AG04450 (cell line): ENCODE data around the gene GFI1. TPM values are rescaled to one million over a fixed set of nuclear protein-coding genes. Genes with fewer than 3 reads are reported as not detected.
"Not testable (repeated sequence)": the region's sequence is repeated elsewhere in the genome, so short reads cannot be mapped to it uniquely, and the experiment has no call there.

Experiments
- CTCF ChIA-PET: fragments of 300-600, 350-600 bp; formaldehyde crosslinking; extraction: SDS; loops from one replicate; lab custom pipeline; 2022; ENCODE audit warnings: antibody characterized with exemption, inconsistent platforms; lab: Charles Lee
- POLR2A ChIA-PET: fragments of 350-600 bp; formaldehyde crosslinking; extraction: SDS; loops from one replicate; lab custom pipeline; 2021; ENCODE audit warnings: antibody characterized with exemption, inconsistent platforms; lab: Yijun Ruan, JAX
- DNase-seq: peaks from one replicate; pipeline ENCODE4 v3.0.0-alpha.2; 2011; ENCODE audit warnings: low read depth, low spot score
- H3K27ac ChIP-seq: one replicate; pipeline ENCODE4 v1.5.1; 2012; ENCODE audit warnings: low read depth, low read length, control low read depth
- H3K27me3 ChIP-seq: one replicate; pipeline ENCODE4 v1.6.0; 2012; ENCODE audit warnings: low read length; ENCODE audit not compliant: control insufficient read depth, insufficient read depth
- H3K4me3 ChIP-seq: 2 replicates; pipeline ENCODE4 v1.5.1; 2011; ENCODE audit warnings: mild to moderate bottlenecking, low read depth, low read length, control low read depth
- H3K9me3 ChIP-seq: 2 replicates; pipeline ENCODE4 v1.5.1; 2012; ENCODE audit warnings: low read length; ENCODE audit not compliant: control insufficient read depth, insufficient read depth
- polyA plus RNA-seq: library from polyadenylated mRNA; depleted of rRNA; stranded (reverse); fragments of >200 nt; gene quantifications from 2 replicates; pipeline ENCODE4 v1.2.3, GENCODE V29; 2011
- TF ChIP-seq, protein P1 (sequence below): IDR thresholded peaks from 2 replicates; pipeline ENCODE4 v1.5.1; 2011; ENCODE audit warnings: low read depth, low read length, control low read depth, inconsistent platforms

GFI1 gene
- polyA plus RNA-seq, 1 experiment, result 0.04 TPM

DNA sequence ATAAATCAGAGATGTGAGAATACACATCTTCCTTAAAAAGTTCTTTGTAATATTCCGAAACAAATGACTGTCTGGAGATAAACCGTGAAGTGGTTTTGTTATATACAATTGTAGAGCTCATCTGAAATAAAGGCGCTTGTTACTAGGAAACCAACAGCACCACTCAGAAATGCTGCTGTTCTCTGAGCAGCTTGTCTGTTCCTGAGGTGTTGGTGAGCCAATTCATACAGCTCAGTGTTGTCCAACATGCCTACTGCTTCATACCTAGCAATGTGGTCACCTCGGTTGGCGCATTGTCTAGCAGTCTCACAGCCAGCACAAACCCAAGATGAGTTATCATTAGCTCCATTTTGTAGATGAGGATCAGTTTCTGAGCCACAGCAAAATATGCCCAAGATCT lies 44.4 kb downstream of the GFI1 start:
- CTCF ChIA-PET, result interaction anchor here (0.7 kb wide), 1 partner anchor 1615 kb away, joined by 3 read pairs; no protein-coding TSS in a partner anchor

DNA sequence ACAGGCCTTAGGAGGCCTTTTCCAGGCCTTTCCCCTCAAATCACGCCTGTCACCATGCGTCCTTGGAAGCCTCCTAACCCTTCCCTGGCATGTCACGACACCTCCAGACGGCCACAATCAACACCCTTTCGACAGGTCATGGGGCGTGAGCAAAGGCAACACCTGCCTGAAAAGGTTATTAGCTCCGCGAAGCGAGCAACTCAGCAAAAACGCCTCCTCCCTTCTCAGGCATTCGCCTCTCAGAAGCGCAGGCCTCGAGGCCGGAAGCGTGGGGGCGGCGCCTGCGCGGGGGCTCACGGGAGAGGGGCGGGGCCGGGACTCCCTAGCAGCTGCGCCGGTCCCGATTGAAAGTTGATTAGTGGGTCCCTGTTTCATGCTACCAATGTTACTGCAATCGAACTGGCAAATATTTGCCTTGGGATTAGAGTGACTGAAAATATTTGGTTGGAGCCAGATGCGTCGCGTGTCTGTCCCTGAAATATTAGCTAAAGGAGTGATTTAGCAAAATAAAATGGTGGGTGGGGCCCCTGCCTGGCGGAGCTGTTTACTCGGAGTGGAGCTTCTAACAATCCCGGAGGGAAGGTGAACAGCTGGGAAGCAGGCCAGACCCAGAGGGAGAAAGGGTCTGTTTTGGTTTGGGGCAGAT lies 44.9 kb downstream of the GFI1 start:
- Histone ChIP-seq H3K27me3 (no peaks in the 10 kb centered on the region), H3K4me3 (no peak overlapping the region), H3K9me3 (peaks cover 4% of the 10 kb centered on the region; the same call in 1 of the 2 replicates), H3K27ac (no peak overlapping the region)
- TF ChIP-seq, protein P1, sequence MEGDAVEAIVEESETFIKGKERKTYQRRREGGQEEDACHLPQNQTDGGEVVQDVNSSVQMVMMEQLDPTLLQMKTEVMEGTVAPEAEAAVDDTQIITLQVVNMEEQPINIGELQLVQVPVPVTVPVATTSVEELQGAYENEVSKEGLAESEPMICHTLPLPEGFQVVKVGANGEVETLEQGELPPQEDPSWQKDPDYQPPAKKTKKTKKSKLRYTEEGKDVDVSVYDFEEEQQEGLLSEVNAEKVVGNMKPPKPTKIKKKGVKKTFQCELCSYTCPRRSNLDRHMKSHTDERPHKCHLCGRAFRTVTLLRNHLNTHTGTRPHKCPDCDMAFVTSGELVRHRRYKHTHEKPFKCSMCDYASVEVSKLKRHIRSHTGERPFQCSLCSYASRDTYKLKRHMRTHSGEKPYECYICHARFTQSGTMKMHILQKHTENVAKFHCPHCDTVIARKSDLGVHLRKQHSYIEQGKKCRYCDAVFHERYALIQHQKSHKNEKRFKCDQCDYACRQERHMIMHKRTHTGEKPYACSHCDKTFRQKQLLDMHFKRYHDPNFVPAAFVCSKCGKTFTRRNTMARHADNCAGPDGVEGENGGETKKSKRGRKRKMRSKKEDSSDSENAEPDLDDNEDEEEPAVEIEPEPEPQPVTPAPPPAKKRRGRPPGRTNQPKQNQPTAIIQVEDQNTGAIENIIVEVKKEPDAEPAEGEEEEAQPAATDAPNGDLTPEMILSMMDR, result no peak
- ChIA-PET CTCF (interaction anchor here (0.7 kb wide), 1 partner anchor 1614 kb away, joined by 3 read pairs; no protein-coding TSS in a partner anchor), POLR2A (no interaction called here)
- DNase-seq, result no peak

More for the DNA sequence above, 44.4 kb downstream of the GFI1 start:
- Histone ChIP-seq H3K27ac (no peak overlapping the region), H3K9me3 (peaks cover 4% of the 10 kb centered on the region; the same call in 1 of the 2 replicates), H3K4me3 (no peak overlapping the region), H3K27me3 (no peaks in the 10 kb centered on the region)
- no peak for DNase-seq
- TF ChIP-seq, protein P1, result no peak
- POLR2A ChIA-PET, result no interaction called here

DNA sequence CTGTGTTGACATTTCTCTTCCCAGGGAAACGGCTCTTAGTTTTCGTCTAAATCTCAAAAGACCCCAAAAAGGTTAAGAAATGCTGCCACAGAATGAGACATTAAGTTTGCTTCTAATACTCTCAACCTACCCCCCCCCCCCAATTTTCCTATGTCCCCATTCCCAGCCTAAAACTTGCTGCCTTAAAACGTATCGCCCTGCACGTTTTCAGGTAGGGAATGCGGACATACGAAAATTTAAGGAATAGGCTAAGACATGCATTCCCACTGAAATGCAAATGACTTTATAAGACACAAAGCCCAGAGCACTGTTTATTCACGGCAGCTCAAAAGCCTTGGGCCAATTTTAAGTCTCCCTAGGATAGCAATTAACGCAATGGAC lies 45.4 kb downstream of the GFI1 start:
- POLR2A ChIA-PET, result no interaction called here
- TF ChIP-seq, protein P1, result no peak
- Histone ChIP-seq H3K9me3 (peaks cover 4% of the 10 kb centered on the region; the same call in 1 of the 2 replicates), H3K4me3 (no peak overlapping the region), H3K27ac (no peak overlapping the region), H3K27me3 (no peaks in the 10 kb centered on the region)
- CTCF ChIA-PET, result no interaction called here
- DNase-seq, result no peak

DNA sequence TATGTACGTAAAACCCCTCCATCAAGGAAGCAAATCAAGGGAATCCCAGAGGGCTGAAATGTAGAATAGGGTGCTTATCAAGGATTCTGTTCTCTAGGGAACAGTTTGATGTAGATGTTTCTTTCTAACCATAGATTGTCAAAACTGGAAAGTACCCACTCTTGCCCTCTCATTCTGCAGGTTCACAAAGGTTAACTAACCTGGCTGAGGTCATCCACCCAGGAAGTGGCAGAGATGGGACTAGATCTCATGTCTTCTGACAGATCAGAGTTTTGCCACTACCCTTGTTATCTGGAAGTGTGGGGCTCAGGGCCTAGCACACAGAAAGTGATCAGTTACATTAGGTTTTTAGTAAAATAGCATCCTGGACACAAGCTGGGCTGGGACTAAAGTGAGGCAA lies 47.4 kb downstream of the GFI1 start:
- Histone ChIP-seq H3K27me3 (no peaks in the 10 kb centered on the region), H3K27ac (no peak overlapping the region), H3K4me3 (no peak overlapping the region), H3K9me3 (peaks cover 4% of the 10 kb centered on the region; the same call in 1 of the 2 replicates)
- TF ChIP-seq, protein P1, result no peak
- CTCF ChIA-PET, result no interaction called here
- POLR2A ChIA-PET, result no interaction called here
- no peak for DNase-seq

DNA sequence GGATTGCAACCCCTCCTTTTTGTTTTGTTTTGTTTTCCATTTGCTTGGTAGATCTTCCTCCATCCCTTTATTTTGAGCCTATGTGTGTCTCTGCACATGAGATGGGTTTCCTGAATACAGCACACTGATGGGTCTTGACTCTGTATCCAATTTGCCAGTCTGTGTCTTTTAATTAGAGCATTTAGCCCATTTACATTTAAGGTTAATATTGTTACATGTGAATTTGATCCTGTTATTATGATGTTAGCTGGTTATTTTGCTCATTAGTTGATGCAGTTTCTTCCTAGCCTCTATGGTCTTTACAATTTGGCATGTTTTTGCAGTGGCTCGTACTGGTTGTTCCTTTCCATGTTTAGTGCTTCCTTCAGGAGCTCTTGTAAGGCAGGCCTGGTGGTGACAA lies 52.2 kb downstream of the GFI1 start:
- CTCF ChIA-PET, H3K9me3 ChIP-seq, H3K4me3 ChIP-seq, DNase-seq, H3K27ac ChIP-seq, H3K27me3 ChIP-seq, POLR2A ChIA-PET: not testable (repeated sequence)
